DLD1 (cell line): ENCODE results near the gene GGPS1.
"Not testable (repeated sequence)": the region's sequence is repeated elsewhere in the genome, so short reads cannot be mapped to it uniquely, and the experiment has no call there.

Source experiments
- in situ Hi-C: cut with HindIII; loops from 2 replicates; pipeline ENCODE4 v1.10.0; 2017; ENCODE audit warnings: low sequenced_read_pairs

Gene GGPS1

DNA sequence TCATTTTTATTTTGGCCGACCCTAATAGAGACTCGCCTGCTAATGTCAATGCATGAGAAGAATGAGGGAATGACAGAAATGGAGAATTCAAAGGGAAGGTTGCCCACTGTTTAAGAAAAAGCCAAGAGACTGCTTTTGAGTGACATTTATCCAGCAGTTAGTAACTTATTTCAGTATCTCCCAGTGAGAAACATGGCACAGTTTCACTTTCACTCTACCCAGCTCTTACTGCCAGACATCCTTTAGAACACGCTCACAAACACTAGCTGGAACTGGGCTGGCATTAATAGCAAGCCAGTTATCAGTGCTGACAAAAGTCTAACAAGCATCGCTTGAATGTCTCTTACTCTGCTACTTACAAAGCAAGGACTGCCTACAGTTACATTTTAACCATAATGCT lies 8.5 kb downstream of the GGPS1 start:
- in situ Hi-C loops, result no loop called here

DNA sequence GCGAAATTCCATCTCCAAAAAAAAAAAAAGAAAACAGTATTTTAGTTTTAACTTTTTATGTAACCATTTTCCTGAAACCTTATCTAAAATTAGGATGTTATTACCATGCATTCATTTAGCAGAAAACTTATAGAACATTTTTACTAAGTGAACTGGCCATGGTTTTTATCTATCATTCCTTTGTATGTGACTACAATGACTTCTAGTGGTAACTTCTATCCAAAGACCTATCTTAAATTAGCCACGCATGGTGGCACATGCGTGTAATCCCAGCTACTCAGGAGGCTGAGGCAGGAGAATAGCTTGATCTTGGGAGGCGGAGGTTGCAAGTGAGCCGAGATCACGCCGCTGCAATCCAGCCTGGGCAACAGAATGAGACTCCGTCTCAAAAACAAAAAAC lies 11.4 kb downstream of the GGPS1 start:
- in situ Hi-C loops, result no loop called here

DNA sequence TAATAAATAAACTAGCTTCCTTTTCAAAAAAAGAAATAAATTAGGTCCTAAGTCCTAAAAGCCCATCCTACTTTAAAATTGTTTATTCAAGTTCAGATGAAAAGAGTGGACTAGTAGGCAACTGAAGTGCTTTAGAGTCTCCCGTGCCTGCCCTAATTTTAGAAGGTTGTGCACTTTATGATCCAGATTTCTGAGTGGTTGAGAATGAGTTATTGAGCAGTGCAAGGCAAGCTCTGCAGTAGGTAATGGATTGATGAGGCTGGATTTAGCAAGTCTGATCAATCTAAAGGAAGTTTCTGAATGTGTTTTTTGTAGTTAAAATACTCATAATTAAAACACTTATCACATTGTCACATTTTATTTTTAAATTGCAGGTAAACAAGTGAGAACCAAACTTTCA lies 13.0 kb downstream of the GGPS1 start:
- in situ Hi-C loops, result no loop called here

DNA sequence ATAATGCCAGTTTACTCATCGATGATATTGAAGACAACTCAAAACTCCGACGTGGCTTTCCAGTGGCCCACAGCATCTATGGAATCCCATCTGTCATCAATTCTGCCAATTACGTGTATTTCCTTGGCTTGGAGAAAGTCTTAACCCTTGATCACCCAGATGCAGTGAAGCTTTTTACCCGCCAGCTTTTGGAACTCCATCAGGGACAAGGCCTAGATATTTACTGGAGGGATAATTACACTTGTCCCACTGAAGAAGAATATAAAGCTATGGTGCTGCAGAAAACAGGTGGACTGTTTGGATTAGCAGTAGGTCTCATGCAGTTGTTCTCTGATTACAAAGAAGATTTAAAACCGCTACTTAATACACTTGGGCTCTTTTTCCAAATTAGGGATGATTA lies 13.7 kb downstream of the GGPS1 start:
- in situ Hi-C loops, result no loop called here

DNA sequence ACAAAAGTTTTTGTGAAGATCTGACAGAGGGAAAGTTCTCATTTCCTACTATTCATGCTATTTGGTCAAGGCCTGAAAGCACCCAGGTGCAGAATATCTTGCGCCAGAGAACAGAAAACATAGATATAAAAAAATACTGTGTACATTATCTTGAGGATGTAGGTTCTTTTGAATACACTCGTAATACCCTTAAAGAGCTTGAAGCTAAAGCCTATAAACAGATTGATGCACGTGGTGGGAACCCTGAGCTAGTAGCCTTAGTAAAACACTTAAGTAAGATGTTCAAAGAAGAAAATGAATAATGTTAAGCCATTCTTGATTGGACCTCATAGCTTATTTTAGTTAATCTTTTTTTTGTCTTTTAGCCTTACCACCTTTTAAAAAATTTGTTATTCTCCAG lies 14.1 kb downstream of the GGPS1 start:
- in situ Hi-C loops, result no loop called here

DNA sequence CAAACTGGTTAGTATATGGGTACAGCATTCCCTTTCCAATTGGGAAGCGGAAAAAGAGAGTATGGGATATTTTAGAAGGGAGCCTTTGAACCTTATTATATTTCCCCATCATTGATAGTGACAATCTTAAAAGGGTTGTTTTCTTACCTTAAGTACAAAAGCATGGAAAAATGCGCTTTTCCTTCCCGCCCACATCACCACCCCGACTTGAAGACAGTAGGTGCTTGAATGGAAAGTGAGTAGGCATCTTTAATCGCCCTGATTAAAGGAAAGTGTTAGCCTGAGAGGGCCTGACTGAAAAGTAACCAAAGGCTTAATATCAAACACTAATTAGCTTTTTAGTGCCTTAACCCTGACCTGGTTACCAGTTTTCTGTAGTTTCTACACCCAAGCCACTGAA lies 15.4 kb downstream of the GGPS1 start:
- in situ Hi-C loops, result no loop called here

DNA sequence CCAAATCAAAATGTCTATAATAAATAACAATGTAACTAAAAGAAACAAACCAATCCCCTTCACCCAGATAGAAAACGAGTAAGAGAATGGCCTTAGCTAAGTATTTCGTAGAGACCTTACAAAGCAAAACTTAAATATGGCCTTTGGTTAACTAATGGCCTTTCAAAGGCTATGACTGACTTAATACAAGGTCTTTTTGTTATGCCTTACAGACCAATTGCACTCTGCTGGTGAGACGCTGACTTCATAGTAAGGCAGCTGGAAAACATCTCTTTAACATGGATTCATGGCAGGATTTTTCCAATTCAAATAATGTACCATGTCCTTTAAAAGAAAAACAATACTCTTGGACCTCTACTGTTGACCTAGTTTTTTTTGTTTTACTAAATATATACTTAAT lies 23.1 kb downstream of the GGPS1 start:
- in situ Hi-C loops, result no loop called here

DNA sequence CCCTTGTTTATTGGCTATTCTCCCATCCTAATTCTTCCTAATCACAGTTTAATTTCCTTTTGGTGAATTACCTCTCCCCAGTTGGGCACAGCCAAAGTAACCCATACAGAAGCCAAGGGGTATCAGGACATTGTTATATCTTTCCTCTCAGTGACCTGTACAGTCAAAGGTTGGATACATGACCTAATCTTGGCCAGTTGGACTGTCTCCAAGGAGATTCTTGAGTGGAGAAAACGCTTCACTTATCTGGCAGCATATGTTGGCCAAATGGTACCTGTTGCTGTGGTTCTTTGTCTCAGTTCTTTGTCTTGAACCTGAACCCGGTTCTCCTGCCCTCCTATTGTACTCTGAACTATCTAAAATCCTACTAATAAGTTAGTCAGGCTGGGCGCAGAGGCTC lies 23.5 kb downstream of the GGPS1 start:
- in situ Hi-C loops, result no loop called here

DNA sequence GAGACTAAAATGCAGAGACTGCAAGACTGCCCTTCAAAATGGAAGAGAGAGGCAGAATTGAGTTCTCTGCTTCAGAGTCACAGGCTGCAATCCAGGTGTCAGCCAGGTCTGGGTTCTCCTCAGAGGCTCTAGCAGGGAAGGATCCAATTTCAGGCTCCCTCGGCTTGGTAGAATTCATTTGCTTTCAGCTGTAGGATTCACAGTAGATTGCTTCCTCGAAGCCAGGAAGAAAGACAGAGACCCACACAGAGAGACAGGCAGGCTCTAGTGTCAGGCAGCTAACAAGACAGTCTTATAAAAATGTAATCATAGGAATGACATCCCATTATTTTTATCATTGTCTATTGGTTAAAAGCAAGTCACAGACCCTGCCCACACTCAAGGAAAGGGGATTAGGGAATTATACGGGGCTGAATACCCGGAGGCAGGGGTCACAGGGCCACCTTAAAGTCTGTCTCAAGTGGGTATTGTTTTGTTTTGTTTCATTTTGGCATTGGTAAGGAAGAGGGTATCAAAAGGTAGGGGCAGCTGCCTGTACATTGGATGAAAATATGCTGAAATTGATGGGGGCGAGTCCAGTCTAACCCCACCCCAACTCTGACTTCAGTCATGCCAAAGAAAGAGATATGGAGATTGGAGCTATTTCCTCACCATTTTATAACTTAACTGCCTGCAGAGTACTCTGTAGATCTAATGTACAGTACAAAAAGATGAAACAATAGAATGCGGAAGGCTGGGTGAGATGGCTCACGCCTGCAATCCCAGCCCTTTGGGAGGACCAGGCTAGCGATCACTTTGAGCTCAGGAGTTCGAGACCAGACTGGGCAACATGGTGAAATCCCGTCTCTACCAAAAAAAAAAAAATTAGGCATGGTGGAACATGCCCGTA lies 29.4 kb downstream of the GGPS1 start:
- in situ Hi-C loops, result no loop called here

DNA sequence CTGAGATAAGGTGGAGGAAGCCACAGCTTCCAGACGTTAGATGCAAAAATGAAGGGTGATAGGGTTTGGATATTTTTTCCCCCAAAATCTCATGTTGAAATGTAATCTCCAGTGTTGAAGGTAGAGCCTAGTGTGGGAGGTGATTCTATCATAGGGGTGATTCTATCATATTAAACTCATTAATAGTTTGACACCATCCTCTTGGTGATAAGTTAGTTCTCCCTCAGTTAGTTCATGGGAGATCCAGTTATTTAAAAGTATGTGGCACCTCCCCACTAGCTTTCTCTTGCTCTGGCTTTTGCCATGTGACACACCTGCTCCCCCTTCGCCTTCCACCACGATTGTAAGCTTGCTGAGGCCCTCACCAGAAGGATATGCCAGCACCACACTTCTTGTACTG lies 30.5 kb downstream of the GGPS1 start:
- in situ Hi-C loops, result no loop called here

DNA sequence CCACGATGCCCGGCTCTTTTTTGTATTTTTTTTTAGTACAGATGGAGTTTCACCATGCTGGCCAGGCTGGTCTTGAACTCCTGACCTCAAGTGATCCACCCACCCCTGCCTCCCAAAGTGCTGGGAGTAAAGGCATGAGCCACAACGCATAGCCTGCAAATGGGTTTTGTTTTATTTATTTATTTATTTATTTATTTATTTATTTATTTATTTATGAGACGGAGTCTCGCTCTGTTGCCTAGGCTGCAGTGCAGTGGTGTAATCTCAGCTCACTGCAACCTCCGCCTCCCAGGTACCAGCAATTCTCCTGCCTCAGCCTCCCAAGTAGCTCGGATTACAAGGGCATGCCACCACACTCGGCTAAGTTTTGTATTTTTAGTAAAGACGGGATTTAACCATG lies 35.8 kb downstream of the GGPS1 start:
- in situ Hi-C loops, result not testable (repeated sequence)

DNA sequence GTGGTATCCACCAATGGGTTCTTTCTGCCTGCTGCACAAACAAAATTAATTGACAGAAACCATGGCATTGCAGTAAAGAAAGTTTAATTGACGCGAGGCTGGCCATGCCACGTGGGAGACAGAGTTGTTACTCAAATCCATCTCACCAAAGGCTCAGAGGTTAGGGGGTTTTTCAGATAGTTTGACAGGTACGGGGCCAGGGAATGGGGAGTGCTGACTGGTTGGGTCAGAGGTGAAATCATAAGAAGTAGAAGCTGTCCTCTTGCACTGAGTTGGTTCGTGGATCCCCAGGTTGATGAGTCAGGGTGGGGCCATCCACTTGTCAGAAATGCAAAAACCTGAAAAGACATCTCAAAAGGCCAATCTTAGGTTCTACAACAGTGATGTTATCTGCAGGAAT lies 37.9 kb downstream of the GGPS1 start:
- in situ Hi-C loops, result no loop called here

DNA sequence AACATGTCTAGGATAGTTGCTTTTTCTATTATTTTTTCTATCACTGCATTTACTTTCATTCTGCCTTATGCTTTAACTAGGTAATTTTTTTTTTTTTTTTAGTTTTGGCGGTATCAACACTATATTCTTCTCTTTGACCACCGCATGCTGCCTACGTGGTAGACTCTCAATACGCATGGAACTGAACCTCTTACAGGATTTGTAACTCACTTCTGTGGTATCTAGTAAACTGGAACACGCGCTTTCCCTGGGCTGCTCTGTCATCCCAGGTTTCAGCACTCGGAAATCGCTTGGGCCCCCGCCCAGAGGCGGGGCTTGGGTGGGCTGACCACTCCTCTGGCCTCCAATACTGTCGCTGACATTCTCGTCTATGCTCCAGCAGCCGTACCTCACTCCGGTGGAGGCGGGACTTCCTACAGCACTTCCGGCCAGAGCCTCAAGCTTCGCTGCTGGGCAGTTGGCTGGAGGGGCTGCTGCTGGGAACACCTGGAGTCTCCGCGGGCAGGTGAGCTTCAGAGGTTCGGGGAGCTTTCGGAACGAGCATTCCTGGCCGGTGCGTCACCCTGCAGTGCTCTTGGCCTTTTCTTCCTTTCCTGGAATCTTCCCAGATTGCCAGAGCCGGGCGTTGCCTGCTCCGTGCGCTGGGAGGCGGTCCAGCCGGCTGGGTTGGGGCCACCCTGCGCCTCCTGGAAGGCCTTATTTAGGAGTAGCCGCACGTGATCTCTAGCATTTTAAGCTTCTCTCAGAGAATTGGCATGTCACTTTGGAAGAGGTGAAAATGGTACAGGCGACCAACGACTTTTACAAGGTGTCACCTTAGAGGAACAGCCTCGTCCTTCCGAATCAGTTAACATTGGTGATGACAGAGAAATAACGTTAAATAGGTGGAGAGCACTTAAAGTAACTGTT lies 38.9 kb downstream of the GGPS1 start, which contains the start of gene TBCE:
Gene TBCE, plus strand, starts transcription at position 428 of the 909 bp plus-strand sequence. CDS start 12,623 bp downstream, outside the sequence.
- in situ Hi-C loops, result no loop called here

DNA sequence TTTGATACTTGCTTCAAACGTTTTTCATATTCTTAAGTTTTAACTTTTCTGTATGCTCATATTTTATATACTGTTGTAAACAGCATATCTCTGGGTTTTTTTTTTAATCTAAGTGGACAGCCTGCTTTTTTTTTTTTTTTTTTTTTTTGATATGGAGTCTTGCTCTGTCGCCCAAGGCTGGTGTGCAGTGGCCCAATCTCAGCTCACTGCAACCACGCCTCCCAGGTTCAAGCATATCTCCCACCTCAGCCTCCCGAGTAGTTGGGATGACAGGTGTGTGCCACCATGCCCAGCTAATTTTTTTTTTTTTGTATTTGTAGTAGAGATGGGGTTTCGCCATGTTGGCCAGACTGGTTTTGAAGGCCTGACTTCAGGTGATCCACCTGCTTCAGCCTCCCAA lies 40.1 kb downstream of the GGPS1 start:
- in situ Hi-C loops, result no loop called here

DNA sequence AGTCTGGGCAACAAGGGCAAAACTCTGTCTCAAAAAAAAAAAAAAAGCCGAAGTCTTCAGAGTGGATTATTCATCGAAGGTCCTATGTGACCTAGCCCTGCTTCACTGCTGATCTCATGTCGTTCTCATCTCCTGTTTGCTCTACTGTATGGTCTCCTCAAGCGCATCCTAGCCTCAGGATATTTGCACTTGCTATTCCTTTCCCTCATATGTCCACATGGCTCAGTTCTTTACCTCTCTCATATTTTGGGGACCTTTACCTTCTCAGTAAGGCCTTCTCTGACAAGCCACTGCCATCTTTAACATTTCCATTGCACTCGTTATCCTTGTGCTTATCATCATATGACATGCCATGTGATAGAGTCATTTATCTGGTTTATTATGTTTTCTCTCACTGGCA lies 41.4 kb downstream of the GGPS1 start:
- in situ Hi-C loops, result no loop called here

DNA sequence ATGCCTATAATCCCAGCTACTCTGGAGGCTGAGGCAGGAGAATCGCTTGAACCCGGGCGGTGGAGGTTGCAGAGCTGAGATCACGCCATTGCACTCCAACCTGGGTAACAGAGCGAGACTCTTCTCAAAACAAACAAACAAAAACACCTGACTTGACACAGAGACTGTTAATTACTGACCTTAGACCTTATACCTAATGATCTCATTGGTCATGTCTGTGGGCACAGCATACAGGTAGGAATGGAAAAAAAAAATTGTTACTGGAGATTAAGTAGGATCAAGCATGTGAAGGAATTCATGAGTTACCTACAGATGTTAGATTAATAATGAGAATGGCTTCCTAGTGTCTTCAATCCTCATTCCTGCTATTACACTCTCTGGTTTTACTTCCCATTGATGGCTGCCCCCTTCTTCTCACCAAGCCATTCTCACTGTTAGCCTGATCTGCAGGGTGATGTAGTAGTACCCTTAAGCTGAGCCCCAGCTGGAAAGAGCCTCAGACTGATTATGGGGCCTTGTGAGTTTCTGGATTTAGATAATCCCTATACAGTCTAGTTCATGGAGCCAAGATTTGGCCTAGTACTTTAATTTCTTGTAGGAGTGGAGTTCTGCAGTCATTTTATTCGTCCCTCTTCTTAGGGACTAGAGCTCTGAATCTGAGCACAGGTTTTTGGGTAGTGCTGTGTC lies 47.7 kb downstream of the GGPS1 start:
- in situ Hi-C loops, result no loop called here

DNA sequence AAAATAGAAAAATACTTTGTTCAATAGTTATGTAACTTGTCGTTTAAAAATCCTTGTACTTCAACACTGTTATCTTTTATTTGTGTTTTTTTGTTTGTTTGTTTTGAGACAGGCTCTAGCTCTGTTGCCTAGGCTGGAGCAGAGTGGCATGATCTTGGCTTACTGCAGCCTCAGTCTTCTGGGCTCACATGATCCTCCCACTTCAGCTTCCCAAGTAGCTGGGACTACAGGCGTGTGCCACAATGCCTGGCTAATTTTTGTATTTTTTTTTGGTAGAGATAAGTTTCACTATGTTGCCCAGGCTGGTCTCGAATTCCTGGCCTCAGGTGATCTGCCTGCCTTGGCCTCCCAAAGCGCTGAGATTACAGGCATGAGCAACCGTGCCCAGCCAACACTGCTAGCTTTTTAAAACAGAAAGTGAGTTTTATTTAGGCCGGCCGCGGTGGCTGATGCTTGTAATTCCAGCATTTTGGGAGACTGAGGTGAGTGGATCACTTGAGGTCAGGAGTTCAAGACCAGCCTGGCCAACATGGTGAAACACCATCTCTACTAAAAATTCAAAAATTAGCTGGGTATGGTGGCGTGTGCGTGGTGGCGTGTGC lies 49.9 kb downstream of the GGPS1 start:
- in situ Hi-C loops, result not testable (repeated sequence)

DNA sequence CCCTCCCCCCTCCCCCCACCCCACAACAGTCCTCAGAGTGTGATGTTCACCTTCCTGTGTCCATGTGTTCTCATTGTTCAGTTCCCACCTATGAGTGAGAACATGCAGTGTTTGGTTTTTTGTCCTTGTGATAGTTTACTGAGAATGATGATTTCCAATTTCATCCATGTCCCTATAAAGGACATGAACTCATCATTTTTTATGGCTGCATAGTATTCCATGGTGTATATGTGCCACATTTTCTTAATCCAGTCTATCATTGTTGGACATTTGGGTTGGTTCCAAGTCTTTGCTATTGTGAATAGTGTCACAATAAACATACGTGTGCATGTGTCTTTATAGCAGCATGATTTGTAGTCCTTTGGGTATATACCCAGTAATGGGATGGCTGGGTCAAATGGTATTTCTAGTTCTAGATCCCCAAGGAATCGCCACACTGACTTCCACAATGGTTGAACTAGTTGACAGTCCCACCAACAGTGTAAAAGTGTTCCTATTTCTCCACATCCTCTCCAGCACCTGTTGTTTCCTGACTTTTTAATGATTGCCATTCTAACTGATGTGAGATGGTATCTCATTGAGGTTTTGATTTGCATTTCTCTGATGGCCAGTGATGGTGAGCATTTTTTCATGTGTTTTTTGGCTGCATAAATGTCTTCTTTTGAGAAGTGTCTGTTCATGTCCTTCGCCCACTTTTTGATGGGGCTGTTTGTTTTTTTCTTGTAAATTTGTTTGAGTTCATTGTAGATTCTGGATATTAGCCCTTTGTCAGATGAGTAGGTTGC lies 53.8 kb downstream of the GGPS1 start:
- in situ Hi-C loops, result not testable (repeated sequence)

DNA sequence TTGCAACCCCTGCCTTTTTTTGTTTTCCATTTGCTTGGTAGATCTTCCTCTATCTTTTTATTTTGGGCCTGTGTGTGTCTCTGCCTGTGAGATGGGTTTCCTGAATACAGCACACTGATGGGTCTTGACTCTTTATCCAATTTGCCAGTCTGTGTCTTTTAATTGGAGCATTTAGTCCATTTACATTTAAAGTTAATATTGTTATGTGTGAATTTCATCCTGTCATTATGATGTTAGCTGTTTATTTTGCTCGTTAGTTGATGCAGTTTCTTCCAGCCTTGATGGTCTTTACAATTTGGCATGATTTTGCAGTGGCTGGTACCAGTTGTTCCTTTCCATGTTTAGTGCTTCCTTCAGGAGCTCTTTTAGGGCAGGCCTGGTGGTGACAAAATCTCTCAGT lies 57.3 kb downstream of the GGPS1 start:
- in situ Hi-C loops, result not testable (repeated sequence)

DNA sequence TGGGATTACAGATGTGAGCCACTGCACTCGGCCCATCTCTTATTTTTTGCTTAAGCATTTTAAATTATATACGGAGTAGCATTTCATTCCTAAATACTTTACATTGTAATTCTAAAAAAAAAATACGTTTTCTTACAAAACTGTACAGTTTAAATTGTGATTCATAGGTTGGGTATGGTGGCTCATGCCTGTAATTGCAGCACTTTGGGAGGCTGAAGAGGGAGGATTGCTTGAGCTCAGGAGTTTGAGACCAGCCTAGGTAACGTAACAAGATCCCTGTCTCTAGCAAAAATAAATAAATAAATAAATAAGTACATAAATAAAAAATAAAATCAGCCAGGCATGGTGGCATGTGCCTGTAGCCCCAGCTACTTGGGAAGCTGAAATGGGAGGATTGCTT lies 63.5 kb downstream of the GGPS1 start:
- in situ Hi-C loops, result no loop called here
